Posterior cingulate gyrus (tissue), 11 donors: ENCODE data around the gene ADSL.
"Not testable (repeated sequence)": the region's sequence is repeated elsewhere in the genome, so short reads cannot be mapped to it uniquely, and the experiment has no call there.

Experiments used
- DNase-seq, 10 donors: peaks; one replicate each; pipeline versions ENCODE4 v3.0.0 to v3.0.0-alpha.2; 2020 to 2021; ENCODE audit warnings: mixed read lengths in 3 of 10
- intact Hi-C: fragments of 100-400 bp; cut with DNase I; formaldehyde crosslinking; loops from one replicate; pipeline ENCODE4 v1.15.1; 2023

The ADSL gene

GRCh38 chr22:40346185-40347118 is at the start of gene ADSL:
TSS of gene ADSL (plus strand) at chr22:40346500. CDS start at chr22:40346559, 59 bp downstream.
- peak; percentile 78 to 98 (median 87) for DNase-seq

GRCh38 chr22:40300316-40300715 is 46.0 kb upstream of the ADSL start:
- DNase-seq = no peak
- intact Hi-C loops = no loop called here

More at GRCh38 chr22:40346185-40347118, at the start of gene ADSL:
- intact Hi-C loops = loop anchor here (5.0 to 10.0 kb wide), 3 partner anchors 172 to 814 kb away; partner anchors contain the start of genes RPS19BP1 and TNRC6B

- peak in 5 of 10 donors; percentile 13 to 89 (median 44) for DNase-seq
- intact Hi-C loops = no loop called here
Observed at GRCh38 chr22:40300884-40301672, 45.2 kb upstream of the ADSL start.

- no peak for DNase-seq
- intact Hi-C loops = no loop called here
Observed at GRCh38 chr22:40302149-40302548, 44.2 kb upstream of the ADSL start.

GRCh38 chr22:40305625-40306024 is 40.7 kb upstream of the ADSL start:
- DNase-seq = no peak
- intact Hi-C loops = no loop called here

- intact Hi-C loops = no loop called here
- DNase-seq = no peak
Observed at GRCh38 chr22:40308999-40309573, 37.2 kb upstream of the ADSL start.

- no peak for DNase-seq
- intact Hi-C loops = no loop called here
Observed at GRCh38 chr22:40309631-40310030, 36.7 kb upstream of the ADSL start.

- intact Hi-C loops = no loop called here
- DNase-seq = no peak
Observed at GRCh38 chr22:40310081-40310767, 36.1 kb upstream of the ADSL start.

GRCh38 chr22:40310768-40311120 is 35.6 kb upstream of the ADSL start:
- no peak for DNase-seq
- intact Hi-C loops = no loop called here

- intact Hi-C loops, DNase-seq: not testable (repeated sequence)
Observed at GRCh38 chr22:40311646-40312045, 34.7 kb upstream of the ADSL start.

- no peak for DNase-seq
- intact Hi-C loops = no loop called here
Observed at GRCh38 chr22:40312050-40312449, 34.2 kb upstream of the ADSL start.

- DNase-seq = no peak
- intact Hi-C loops = no loop called here
Observed at GRCh38 chr22:40313007-40313406, 33.3 kb upstream of the ADSL start.

- intact Hi-C loops = no loop called here
- no peak for DNase-seq
Observed at GRCh38 chr22:40314041-40314440, 32.3 kb upstream of the ADSL start.

- no peak for DNase-seq
- intact Hi-C loops = no loop called here
Observed at GRCh38 chr22:40320687-40321086, 25.6 kb upstream of the ADSL start.

- intact Hi-C loops = no loop called here
- no peak for DNase-seq
Observed at GRCh38 chr22:40322021-40322420, 24.3 kb upstream of the ADSL start.

GRCh38 chr22:40322818-40323447 is 23.4 kb upstream of the ADSL start:
- no peak for DNase-seq
- intact Hi-C loops = no loop called here

GRCh38 chr22:40323681-40324171 is 22.6 kb upstream of the ADSL start:
- DNase-seq = no peak
- intact Hi-C loops = no loop called here

GRCh38 chr22:40324468-40325305 is 21.6 kb upstream of the ADSL start:
- intact Hi-C loops = no loop called here
- DNase-seq = no peak

- no peak for DNase-seq
- intact Hi-C loops = no loop called here
Observed at GRCh38 chr22:40325315-40325714, 21.0 kb upstream of the ADSL start.
